LNCAP (cell line): ENCODE measurements around the gene MAEL.

ENCODE experiments used
- TF ChIP-seq, protein P1 (sequence below): fragments of 450-650 bp; IDR thresholded peaks from 2 replicates; pipeline ENCODE4 v1.5.1; 2017; ENCODE audit warnings: mild to moderate bottlenecking

MAEL gene

DNA sequence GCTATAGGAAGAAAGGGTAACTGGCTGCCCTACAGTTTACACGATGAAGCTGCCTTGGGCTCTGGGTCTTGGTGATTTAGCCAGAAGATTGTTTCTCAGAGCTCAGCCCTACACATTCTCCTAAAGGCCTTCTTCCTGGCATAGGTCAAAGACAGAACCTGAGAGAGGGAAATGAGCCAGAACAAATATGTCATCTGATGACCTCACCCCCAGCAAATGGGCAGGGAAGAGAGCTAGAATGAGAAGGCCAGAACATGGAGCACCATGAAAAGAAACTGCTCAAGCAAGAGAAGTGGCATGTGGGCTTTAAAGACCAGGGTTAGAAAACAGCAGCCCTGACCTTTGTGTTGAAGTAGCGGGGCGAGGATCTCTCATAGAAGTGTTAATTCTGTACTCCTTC is 8.3 kb upstream of the MAEL start:
- TF ChIP-seq, protein P1, sequence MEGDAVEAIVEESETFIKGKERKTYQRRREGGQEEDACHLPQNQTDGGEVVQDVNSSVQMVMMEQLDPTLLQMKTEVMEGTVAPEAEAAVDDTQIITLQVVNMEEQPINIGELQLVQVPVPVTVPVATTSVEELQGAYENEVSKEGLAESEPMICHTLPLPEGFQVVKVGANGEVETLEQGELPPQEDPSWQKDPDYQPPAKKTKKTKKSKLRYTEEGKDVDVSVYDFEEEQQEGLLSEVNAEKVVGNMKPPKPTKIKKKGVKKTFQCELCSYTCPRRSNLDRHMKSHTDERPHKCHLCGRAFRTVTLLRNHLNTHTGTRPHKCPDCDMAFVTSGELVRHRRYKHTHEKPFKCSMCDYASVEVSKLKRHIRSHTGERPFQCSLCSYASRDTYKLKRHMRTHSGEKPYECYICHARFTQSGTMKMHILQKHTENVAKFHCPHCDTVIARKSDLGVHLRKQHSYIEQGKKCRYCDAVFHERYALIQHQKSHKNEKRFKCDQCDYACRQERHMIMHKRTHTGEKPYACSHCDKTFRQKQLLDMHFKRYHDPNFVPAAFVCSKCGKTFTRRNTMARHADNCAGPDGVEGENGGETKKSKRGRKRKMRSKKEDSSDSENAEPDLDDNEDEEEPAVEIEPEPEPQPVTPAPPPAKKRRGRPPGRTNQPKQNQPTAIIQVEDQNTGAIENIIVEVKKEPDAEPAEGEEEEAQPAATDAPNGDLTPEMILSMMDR, result no peak

GRCh38 chr1:166981589-166981988 is 7.5 kb upstream of the MAEL start:
- TF ChIP-seq, protein P1, result no peak

DNA sequence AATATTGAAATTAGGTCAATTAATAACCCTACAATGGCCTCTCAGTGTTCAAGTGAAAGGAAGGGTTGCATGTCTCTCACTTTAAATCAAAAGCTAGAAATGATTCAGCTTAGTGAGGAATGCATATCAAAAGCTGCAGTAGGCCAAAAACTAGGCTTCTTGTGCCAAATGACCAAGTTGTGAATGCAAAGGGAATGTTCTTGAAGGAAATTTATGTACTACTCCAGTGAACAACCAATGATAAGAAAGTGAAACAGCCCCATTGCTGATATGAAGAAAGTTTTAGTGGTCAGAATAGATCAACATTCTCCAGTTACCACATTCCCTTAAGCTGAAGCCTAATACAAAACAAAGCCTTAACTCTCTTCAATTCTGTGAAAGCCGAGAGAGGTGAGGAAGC is 10.0 kb downstream of the MAEL start:
- TF ChIP-seq, protein P1, result no peak

DNA sequence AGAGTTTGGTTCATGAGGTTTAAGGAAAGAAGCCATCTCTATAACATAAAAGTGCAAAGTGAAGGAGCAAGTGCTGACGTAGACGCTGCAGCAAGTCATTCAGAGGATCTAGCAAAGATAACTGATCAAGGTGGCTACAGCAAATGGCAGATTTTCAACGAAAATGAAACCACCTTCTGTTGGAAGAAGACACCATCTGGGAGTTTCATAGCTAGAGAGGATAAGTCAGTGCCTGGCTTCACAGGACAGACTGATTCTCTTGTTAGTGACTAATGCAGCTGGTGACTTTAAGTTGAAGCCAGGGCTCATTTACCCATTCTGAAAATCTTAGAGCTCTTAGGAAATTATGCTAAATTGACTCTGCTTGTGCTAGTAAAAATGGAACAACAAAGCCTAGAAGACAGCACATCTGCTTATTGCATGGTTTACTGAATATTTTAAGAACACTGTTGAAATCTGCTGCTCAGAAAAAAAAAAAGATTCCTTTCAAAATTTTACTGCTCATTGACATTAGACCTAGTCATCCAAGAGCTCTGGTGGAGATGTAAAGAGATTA is 10.5 kb downstream of the MAEL start:
- TF ChIP-seq, protein P1, result no peak

GRCh38 chr1:167000546-167000945 is 11.5 kb downstream of the MAEL start:
- TF ChIP-seq, protein P1, result no peak

- TF ChIP-seq, protein P1, result no peak
These were observed 13.3 kb downstream of the MAEL start for GRCh38 chr1:167002354-167002753.

- TF ChIP-seq, protein P1, result no peak
These were observed 14.6 kb downstream of the MAEL start for GRCh38 chr1:167003711-167004110.

DNA sequence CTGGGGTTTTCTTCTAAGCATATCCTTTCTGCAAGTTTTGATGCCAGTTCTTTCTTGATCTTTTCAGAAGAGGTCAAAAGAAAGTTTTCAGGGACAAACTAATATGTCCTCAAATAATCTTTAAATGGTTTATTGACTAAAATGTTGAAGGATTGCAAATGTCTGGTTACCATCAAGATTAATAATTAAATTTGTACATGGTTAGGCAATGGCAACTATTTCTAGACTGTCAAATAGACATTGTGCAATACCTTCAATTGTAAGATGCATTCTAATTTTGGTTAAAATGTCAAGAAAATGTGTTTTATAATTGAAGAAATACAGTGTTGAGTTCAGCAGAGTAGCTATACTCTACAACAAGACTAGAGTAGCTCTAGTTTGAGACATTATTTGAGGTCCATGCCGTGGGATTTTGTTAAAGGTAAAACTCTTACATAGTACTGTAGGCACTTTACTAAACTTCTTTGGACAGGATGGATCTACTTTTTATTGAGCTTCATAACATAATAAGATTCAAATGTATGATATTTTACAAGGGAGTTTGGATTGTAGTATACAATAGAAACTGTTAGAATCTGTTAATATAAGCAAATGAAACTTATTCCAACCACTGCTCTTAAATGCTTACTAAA is 22.6 kb downstream of the MAEL start:
- TF ChIP-seq, protein P1, result no peak
